Measurements from ENCODE around the gene FHIT. TPM values are rescaled to one million over a fixed set of nuclear protein-coding genes. Genes with fewer than 3 reads are reported as not detected.

The FHIT gene
- total and polyA plus RNA-seq, 2 of the 4 experiments (the other 2 are of a cell fraction), result 0.07 TPM; not detected in 1

- TF ChIP-seq CTCF (conservative IDR thresholded peaks at IDR 0.05; ENCODE audit: low read depth, low read length) (no peak), RAD21 (IDR thresholded peaks at IDR 0.05; ENCODE audit: low read length) (no peak), MAZ (IDR thresholded peaks at IDR 0.05; ENCODE audit: borderline replicate concordance, low read depth, low read length) (no peak), RFX5 (IDR thresholded peaks at IDR 0.05; ENCODE audit: low read depth, low read length) (no peak), ELK1 (IDR thresholded peaks at IDR 0.05; ENCODE audit: borderline replicate concordance, low read depth, low read length) (no peak), NFE2L2 (IDR thresholded peaks at IDR 0.05; ENCODE audit: low read depth, low read length) (no peak), CHD1 (IDR thresholded peaks at IDR 0.05; ENCODE audit: low read depth, low read length) (no peak), POLR2A (IDR thresholded peaks at IDR 0.05; ENCODE audit: low read depth, low read length) (no peak), CEBPB (IDR thresholded peaks at IDR 0.05; ENCODE audit: low read depth, low read length) (no peak)
- H3K4me3 ChIP-seq (ENCODE audit: insufficient read depth, low read depth, low read length), result no peak overlapping the region
- no peak overlapping the region for H2AK9ac ChIP-seq (replicated peaks; ENCODE audit: low read depth, low read length, poor library complexity)
- dilution Hi-C loops (cut with HindIII; ENCODE audit: low sequenced_read_pairs, unreplicated experiment) (no loop called here), intact Hi-C loops (cut with micrococcal nuclease) (no loop called here), in situ Hi-C loops (cut with MboI; ENCODE audit: low sequenced_read_pairs) (no loop called here)
- no peak overlapping the region for H2BK15ac ChIP-seq (ENCODE audit: low read depth, low read length)
- H2BK20ac ChIP-seq (ENCODE audit: low read depth, low read length), result no peak overlapping the region
- no peak overlapping the region for H3K23ac ChIP-seq (ENCODE audit: low read depth, low read length)
- ATAC-seq (ENCODE audit: low read depth), result no peak
- H2BK5ac ChIP-seq (ENCODE audit: low read depth, low read length, poor library complexity, severe bottlenecking), result no peak overlapping the region
- CTCF ChIA-PET, result no interaction called here
- no peak overlapping the region for H4K91ac ChIP-seq (ENCODE audit: insufficient read depth, low read depth, low read length)
- H4K8ac ChIP-seq (ENCODE audit: low read depth in 2 of 2, low read length in 2 of 2), result no peak overlapping the region
- no peaks in the 10 kb centered on the region for H3K9me1 ChIP-seq (ENCODE audit: insufficient read depth, low read length)
- H3K4ac ChIP-seq (ENCODE audit: low read depth, low read length), result no peak overlapping the region
- no peaks in the 10 kb centered on the region for H4K20me1 ChIP-seq (ENCODE audit: insufficient read depth, low read length)
- H2BK120ac ChIP-seq (ENCODE audit: low read depth, low read length), result no peak overlapping the region
- no peak overlapping the region for H2AK5ac ChIP-seq (ENCODE audit: low read depth, low read length)
- H3K27ac ChIP-seq (ENCODE audit: insufficient read depth, low read length), result no peak overlapping the region
- no peak for DNase-seq
- no peak overlapping the region for H3K18ac ChIP-seq (ENCODE audit: low read depth, low read length)
- H3K56ac ChIP-seq (ENCODE audit: extremely low read depth, insufficient read depth, low read length), result no peak overlapping the region
- no peaks in the 10 kb centered on the region for H3K9me3 ChIP-seq (ENCODE audit: control insufficient read depth, insufficient read depth, low read length)
- no peak overlapping the region for H3K4me2 ChIP-seq (ENCODE audit: low read depth, low read length)
- H3K36me3 ChIP-seq (ENCODE audit: control insufficient read depth, insufficient read depth, low read length), result no peaks in the 10 kb centered on the region
- no peak overlapping the region for H3K9ac ChIP-seq (ENCODE audit: low read depth, low read length)
- POLR2A ChIA-PET (ENCODE audit: unreplicated experiment), result no interaction called here
- no TSS peak for BruUV-seq (replicated peaks)
- no peaks in the 10 kb centered on the region for H3K27me3 ChIP-seq (ENCODE audit: control insufficient read depth, insufficient read depth, low read length)
- no peaks in the 10 kb centered on the region for H3K4me1 ChIP-seq (ENCODE audit: control insufficient read depth, insufficient read depth, low read length)
- H3K14ac ChIP-seq (replicated peaks; ENCODE audit: low read depth, low read length), result no peak overlapping the region
- H3K79me1 ChIP-seq (ENCODE audit: low read depth in 1 of 2, low read length in 2 of 2), result no peaks in the 10 kb centered on the region
- no peak overlapping the region for H4K5ac ChIP-seq (ENCODE audit: low read depth, low read length)
- H2AFZ ChIP-seq (replicated peaks; ENCODE audit: low read length, poor library complexity), result no peak overlapping the region
- WGBS, 2 experiments (ENCODE audit: extremely low coverage in 2 of 2, insufficient read length in 1 of 2), result no CpG with 5 or more reads among the region's 1 CpG
Measured at GRCh38 chr3:60643831-60644230, 607.4 kb downstream of the FHIT start.
